ENCODE results near the gene MAGI2. TPM values are rescaled to one million over a fixed set of nuclear protein-coding genes. Genes with fewer than 3 reads are reported as not detected.

The MAGI2 gene
- total RNA-seq, 1 donor from 2014 or later, result 64.2 TPM

GRCh38 chr7:78176171-78176570, 1277.3 kb downstream of the MAGI2 start:
- Mint-ChIP-seq H3K27me3 (ENCODE audit: unreplicated experiment) (no peaks in the 10 kb centered on the region), H3K4me1 (ENCODE audit: low read depth, unreplicated experiment) (peaks cover 5% of the 10 kb centered on the region), H3K4me3 (ENCODE audit: unreplicated experiment) (no peak overlapping the region), H3K36me3 (ENCODE audit: unreplicated experiment) (no peaks in the 10 kb centered on the region), H3K9me3 (ENCODE audit: unreplicated experiment) (no peaks in the 10 kb centered on the region), H3K27ac (ENCODE audit: unreplicated experiment) (no peak overlapping the region)
- no peak for DNase-seq
- no peak for TF ChIP-seq CTCF (IDR thresholded peaks at IDR 0.05; ENCODE audit: partially characterized antibody, unreplicated experiment)

GRCh38 chr7:78175330-78176100, 1278.0 kb downstream of the MAGI2 start:
- Mint-ChIP-seq H3K27ac (ENCODE audit: unreplicated experiment) (no peak overlapping the region), H3K9me3 (ENCODE audit: unreplicated experiment) (no peaks in the 10 kb centered on the region), H3K36me3 (ENCODE audit: unreplicated experiment) (no peaks in the 10 kb centered on the region), H3K27me3 (ENCODE audit: unreplicated experiment) (no peaks in the 10 kb centered on the region), H3K4me3 (ENCODE audit: unreplicated experiment) (no peak overlapping the region), H3K4me1 (ENCODE audit: low read depth, unreplicated experiment) (peaks cover 5% of the 10 kb centered on the region)
- no peak for TF ChIP-seq CTCF (IDR thresholded peaks at IDR 0.05; ENCODE audit: partially characterized antibody, unreplicated experiment)
- no peak for DNase-seq

GRCh38 chr7:78173666-78174065, 1279.8 kb downstream of the MAGI2 start:
- no peak for DNase-seq
- peaks cover 5% of the 10 kb centered on the region for H3K4me1 Mint-ChIP-seq (ENCODE audit: low read depth, unreplicated experiment)
- H3K36me3 Mint-ChIP-seq (ENCODE audit: unreplicated experiment), result no peaks in the 10 kb centered on the region
- H3K27me3 Mint-ChIP-seq (ENCODE audit: unreplicated experiment), result no peaks in the 10 kb centered on the region
- no peak overlapping the region for H3K4me3 Mint-ChIP-seq (ENCODE audit: unreplicated experiment)
- TF ChIP-seq CTCF (IDR thresholded peaks at IDR 0.05; ENCODE audit: partially characterized antibody, unreplicated experiment), result no peak
- H3K27ac Mint-ChIP-seq (ENCODE audit: unreplicated experiment), result no peak overlapping the region
- no peaks in the 10 kb centered on the region for H3K9me3 Mint-ChIP-seq (ENCODE audit: unreplicated experiment)

- no peaks in the 10 kb centered on the region for H3K36me3 Mint-ChIP-seq (ENCODE audit: unreplicated experiment)
- peaks cover 5% of the 10 kb centered on the region for H3K4me1 Mint-ChIP-seq (ENCODE audit: low read depth, unreplicated experiment)
- TF ChIP-seq CTCF (IDR thresholded peaks at IDR 0.05; ENCODE audit: partially characterized antibody, unreplicated experiment), result no peak
- H3K27me3 Mint-ChIP-seq (ENCODE audit: unreplicated experiment), result no peaks in the 10 kb centered on the region
- no peak overlapping the region for H3K27ac Mint-ChIP-seq (ENCODE audit: unreplicated experiment)
- H3K4me3 Mint-ChIP-seq (ENCODE audit: unreplicated experiment), result no peak overlapping the region
- no peaks in the 10 kb centered on the region for H3K9me3 Mint-ChIP-seq (ENCODE audit: unreplicated experiment)
- DNase-seq, result no peak
Measured at GRCh38 chr7:78172933-78173591, 1280.4 kb downstream of the MAGI2 start.

GRCh38 chr7:78172267-78172757, 1281.2 kb downstream of the MAGI2 start:
- TF ChIP-seq CTCF (IDR thresholded peaks at IDR 0.05; ENCODE audit: partially characterized antibody, unreplicated experiment), result no peak
- Mint-ChIP-seq H3K9me3 (ENCODE audit: unreplicated experiment) (no peaks in the 10 kb centered on the region), H3K4me1 (ENCODE audit: low read depth, unreplicated experiment) (no peaks in the 10 kb centered on the region), H3K27me3 (ENCODE audit: unreplicated experiment) (no peaks in the 10 kb centered on the region), H3K4me3 (ENCODE audit: unreplicated experiment) (no peak overlapping the region), H3K27ac (ENCODE audit: unreplicated experiment) (no peak overlapping the region), H3K36me3 (ENCODE audit: unreplicated experiment) (no peaks in the 10 kb centered on the region)
- no peak for DNase-seq

Measured in glutamatergic neuron (in vitro differentiated cells).